Measurements from ENCODE around the gene NOP16.

NOP16 gene

DNA sequence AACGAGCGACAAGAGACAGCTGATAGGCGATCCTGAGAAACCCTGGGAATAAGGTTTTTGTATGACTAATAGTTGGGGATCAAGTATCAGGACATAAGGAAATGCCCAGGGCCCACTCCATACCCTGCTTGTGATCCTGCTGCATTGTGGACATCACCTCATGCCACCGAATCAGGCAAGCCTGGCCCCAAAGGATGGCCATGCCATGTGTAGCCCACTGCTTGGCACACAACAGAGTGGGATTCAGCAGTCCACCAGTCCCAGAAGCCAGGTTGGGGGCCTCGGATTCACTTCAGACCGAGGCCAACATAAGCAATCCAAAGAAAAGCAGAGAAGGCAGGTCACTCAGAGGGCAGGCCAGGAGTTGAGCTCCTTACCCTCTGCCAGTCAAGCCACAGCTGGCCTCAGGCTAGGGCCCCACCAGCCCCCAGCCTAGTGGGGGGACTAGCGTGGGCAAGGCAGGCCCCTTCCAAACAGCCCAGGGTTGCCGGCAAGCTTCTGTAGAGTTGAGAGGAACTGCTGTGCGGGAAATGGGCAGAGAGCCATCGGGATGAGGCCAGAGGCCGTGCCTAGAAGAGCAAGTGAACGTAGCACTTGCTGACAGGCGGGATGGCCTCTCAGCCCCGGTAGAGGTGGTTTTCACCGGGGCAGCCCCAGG, 5.0 kb downstream of the NOP16 start:
- DNase-seq: no peak
- Histone ChIP-seq H2BK120ac (ENCODE audit: low read depth, low read length) (no peak overlapping the region), H3K4me2 (ENCODE audit: low read length) (no peak overlapping the region), H3K4me3 (ENCODE audit: low read length) (no peak overlapping the region), H3K79me1 (ENCODE audit: low read length) (peaks cover 13% of the 10 kb centered on the region), H2AK5ac (ENCODE audit: low read length) (no peak overlapping the region), H3K27ac (ENCODE audit: low read depth, low read length) (no peak overlapping the region), H4K8ac (ENCODE audit: low read depth, low read length) (no peak overlapping the region), H2BK15ac (replicated peaks; ENCODE audit: low read depth) (no peak overlapping the region), H3K79me2 (ENCODE audit: control insufficient read depth, insufficient read depth, low read length) (peaks cover 20% of the 10 kb centered on the region), H2BK5ac (ENCODE audit: low read length) (no peak overlapping the region), H4K5ac (ENCODE audit: low read length) (no peak overlapping the region), H3K4me1 (ENCODE audit: control insufficient read depth, low read depth, low read length) (peaks cover 2% of the 10 kb centered on the region), H3K4ac (ENCODE audit: low read depth, low read length) (no peak overlapping the region), H3K9ac (ENCODE audit: low read length) (no peak overlapping the region), H3K18ac (ENCODE audit: low read length) (no peak overlapping the region), H3K27me3 (ENCODE audit: insufficient read depth, low read length, poor library complexity) (no peaks in the 10 kb centered on the region), H3K23ac (ENCODE audit: low read length) (no peak overlapping the region), H3K56ac (ENCODE audit: low read length) (no peak overlapping the region), H3K36me3 (ENCODE audit: control insufficient read depth, insufficient read depth, low read length) (peaks cover 13% of the 10 kb centered on the region)
- no CpG with 5 or more reads among the region's 15 CpGs for WGBS (ENCODE audit: extremely low coverage, insufficient coverage, low lambda C conversion rate)

DNA sequence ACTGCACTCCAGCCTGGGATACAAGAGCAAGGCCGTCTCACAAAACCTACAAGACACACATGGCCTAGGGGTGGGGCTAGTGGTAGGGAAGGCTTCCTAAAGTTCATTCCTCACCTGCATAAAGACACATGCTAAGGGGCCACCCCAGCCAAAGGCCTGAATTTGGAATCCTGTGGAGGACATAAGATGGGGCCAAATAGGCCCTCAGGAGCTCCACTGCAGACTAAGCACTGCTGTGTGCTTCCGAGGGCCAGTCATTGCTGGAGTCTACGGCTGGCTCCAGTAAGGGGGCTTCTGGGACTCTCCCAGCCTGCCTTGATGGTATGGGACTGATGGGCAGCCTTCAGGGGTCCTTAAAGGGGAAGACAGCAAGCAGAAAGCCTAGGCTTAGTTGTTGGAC, 5.7 kb downstream of the NOP16 start:
- Histone ChIP-seq H3K18ac (ENCODE audit: low read length) (no peak overlapping the region), H3K27ac (ENCODE audit: low read depth, low read length) (no peak overlapping the region), H2BK15ac (replicated peaks; ENCODE audit: low read depth) (no peak overlapping the region), H3K56ac (ENCODE audit: low read length) (no peak overlapping the region), H3K79me1 (ENCODE audit: low read length) (peaks cover 9% of the 10 kb centered on the region), H3K27me3 (ENCODE audit: insufficient read depth, low read length, poor library complexity) (no peaks in the 10 kb centered on the region), H3K23ac (ENCODE audit: low read length) (no peak overlapping the region), H3K9ac (ENCODE audit: low read length) (no peak overlapping the region), H3K4me1 (ENCODE audit: control insufficient read depth, low read depth, low read length) (peaks cover 2% of the 10 kb centered on the region), H3K4me3 (ENCODE audit: low read length) (no peak overlapping the region), H2BK120ac (ENCODE audit: low read depth, low read length) (no peak overlapping the region), H3K79me2 (ENCODE audit: control insufficient read depth, insufficient read depth, low read length) (peaks cover 14% of the 10 kb centered on the region), H3K4ac (ENCODE audit: low read depth, low read length) (no peak overlapping the region), H4K5ac (ENCODE audit: low read length) (no peak overlapping the region), H2AK5ac (ENCODE audit: low read length) (no peak overlapping the region), H2BK5ac (ENCODE audit: low read length) (no peak overlapping the region), H3K4me2 (ENCODE audit: low read length) (no peak overlapping the region), H4K8ac (ENCODE audit: low read depth, low read length) (no peak overlapping the region), H3K36me3 (ENCODE audit: control insufficient read depth, insufficient read depth, low read length) (peaks cover 13% of the 10 kb centered on the region)
- no CpG with 5 or more reads among the region's 3 CpGs for WGBS (ENCODE audit: extremely low coverage, insufficient coverage, low lambda C conversion rate)
- no peak for DNase-seq

DNA sequence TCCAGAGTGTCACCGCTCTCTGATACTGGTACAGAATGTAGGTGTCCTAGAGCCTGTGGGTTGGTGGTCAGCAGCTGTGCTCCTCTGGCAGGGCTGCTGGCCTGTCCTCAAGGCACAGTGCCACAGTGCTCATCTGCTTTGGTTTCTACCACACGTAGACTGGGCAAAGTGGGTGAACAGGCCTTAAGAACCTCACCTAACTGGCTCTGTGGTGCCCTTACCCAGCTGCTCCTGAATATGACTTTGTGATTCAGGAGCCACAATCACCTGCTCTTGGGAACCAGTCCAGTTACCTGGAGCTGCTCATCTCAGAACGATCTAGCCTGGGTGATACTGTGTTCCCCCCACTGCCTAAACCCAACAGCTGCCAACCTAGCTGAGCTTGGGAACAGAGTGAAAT, 6.4 kb downstream of the NOP16 start:
- no peak overlapping the region for H3K27ac ChIP-seq (ENCODE audit: low read depth, low read length)
- H3K18ac ChIP-seq (ENCODE audit: low read length): no peak overlapping the region
- H3K4me2 ChIP-seq (ENCODE audit: low read length): no peak overlapping the region
- H3K36me3 ChIP-seq (ENCODE audit: control insufficient read depth, insufficient read depth, low read length): peaks cover 13% of the 10 kb centered on the region
- H4K8ac ChIP-seq (ENCODE audit: low read depth, low read length): no peak overlapping the region
- no peak overlapping the region for H3K4me3 ChIP-seq (ENCODE audit: low read length)
- no peak overlapping the region for H2BK15ac ChIP-seq (replicated peaks; ENCODE audit: low read depth)
- H3K27me3 ChIP-seq (ENCODE audit: insufficient read depth, low read length, poor library complexity): no peaks in the 10 kb centered on the region
- H3K79me1 ChIP-seq (ENCODE audit: low read length): peaks cover 9% of the 10 kb centered on the region
- no peak overlapping the region for H2BK5ac ChIP-seq (ENCODE audit: low read length)
- H3K56ac ChIP-seq (ENCODE audit: low read length): no peak overlapping the region
- no peak overlapping the region for H4K5ac ChIP-seq (ENCODE audit: low read length)
- no peaks in the 10 kb centered on the region for H3K4me1 ChIP-seq (ENCODE audit: control insufficient read depth, low read depth, low read length)
- no peak overlapping the region for H2BK120ac ChIP-seq (ENCODE audit: low read depth, low read length)
- no peak for DNase-seq
- no peak overlapping the region for H2AK5ac ChIP-seq (ENCODE audit: low read length)
- no peak overlapping the region for H3K9ac ChIP-seq (ENCODE audit: low read length)
- no peak overlapping the region for H3K4ac ChIP-seq (ENCODE audit: low read depth, low read length)
- WGBS (ENCODE audit: extremely low coverage, insufficient coverage, low lambda C conversion rate): no CpG with 5 or more reads among the region's 3 CpGs
- peaks cover 6% of the 10 kb centered on the region for H3K79me2 ChIP-seq (ENCODE audit: control insufficient read depth, insufficient read depth, low read length)
- H3K23ac ChIP-seq (ENCODE audit: low read length): no peak overlapping the region

DNA sequence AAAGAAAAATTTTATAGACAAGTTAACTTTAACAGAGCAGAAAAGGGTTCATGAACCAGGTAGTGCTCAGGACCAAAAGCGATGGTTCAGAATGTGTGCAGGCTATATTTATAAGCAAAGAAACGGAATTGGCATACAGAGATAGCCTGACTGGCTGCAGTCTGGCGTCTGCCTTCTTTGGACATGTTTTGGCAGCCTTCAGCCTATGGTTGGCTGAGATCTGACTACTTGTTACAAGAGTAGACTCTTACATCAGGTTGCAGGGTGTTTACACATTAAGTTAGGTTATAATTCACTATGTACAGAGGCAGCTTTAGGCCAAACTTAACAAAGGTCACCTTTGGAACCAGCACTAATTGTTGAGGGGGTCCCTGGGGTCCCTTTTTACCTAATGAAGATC, 7.0 kb downstream of the NOP16 start:
- H3K9ac ChIP-seq (ENCODE audit: low read length): no peak overlapping the region
- no peak overlapping the region for H3K4ac ChIP-seq (ENCODE audit: low read depth, low read length)
- H3K18ac ChIP-seq (ENCODE audit: low read length): no peak overlapping the region
- H4K8ac ChIP-seq (ENCODE audit: low read depth, low read length): no peak overlapping the region
- peaks cover 10% of the 10 kb centered on the region for H3K36me3 ChIP-seq (ENCODE audit: control insufficient read depth, insufficient read depth, low read length)
- no peak overlapping the region for H2AK5ac ChIP-seq (ENCODE audit: low read length)
- H3K4me2 ChIP-seq (ENCODE audit: low read length): no peak overlapping the region
- no peaks in the 10 kb centered on the region for H3K4me1 ChIP-seq (ENCODE audit: control insufficient read depth, low read depth, low read length)
- DNase-seq: no peak
- H4K5ac ChIP-seq (ENCODE audit: low read length): no peak overlapping the region
- H3K23ac ChIP-seq (ENCODE audit: low read length): no peak overlapping the region
- no peak overlapping the region for H3K27ac ChIP-seq (ENCODE audit: low read depth, low read length)
- peaks cover 5% of the 10 kb centered on the region for H3K79me1 ChIP-seq (ENCODE audit: low read length)
- no peak overlapping the region for H3K4me3 ChIP-seq (ENCODE audit: low read length)
- H2BK5ac ChIP-seq (ENCODE audit: low read length): no peak overlapping the region
- WGBS (ENCODE audit: extremely low coverage, insufficient coverage, low lambda C conversion rate): no CpG with 5 or more reads among the region's 3 CpGs
- H3K27me3 ChIP-seq (ENCODE audit: insufficient read depth, low read length, poor library complexity): no peaks in the 10 kb centered on the region
- H3K56ac ChIP-seq (ENCODE audit: low read length): no peak overlapping the region
- no peak overlapping the region for H2BK15ac ChIP-seq (replicated peaks; ENCODE audit: low read depth)
- no peak overlapping the region for H2BK120ac ChIP-seq (ENCODE audit: low read depth, low read length)
- H3K79me2 ChIP-seq (ENCODE audit: control insufficient read depth, insufficient read depth, low read length): peaks cover under 1% of the 10 kb centered on the region

DNA sequence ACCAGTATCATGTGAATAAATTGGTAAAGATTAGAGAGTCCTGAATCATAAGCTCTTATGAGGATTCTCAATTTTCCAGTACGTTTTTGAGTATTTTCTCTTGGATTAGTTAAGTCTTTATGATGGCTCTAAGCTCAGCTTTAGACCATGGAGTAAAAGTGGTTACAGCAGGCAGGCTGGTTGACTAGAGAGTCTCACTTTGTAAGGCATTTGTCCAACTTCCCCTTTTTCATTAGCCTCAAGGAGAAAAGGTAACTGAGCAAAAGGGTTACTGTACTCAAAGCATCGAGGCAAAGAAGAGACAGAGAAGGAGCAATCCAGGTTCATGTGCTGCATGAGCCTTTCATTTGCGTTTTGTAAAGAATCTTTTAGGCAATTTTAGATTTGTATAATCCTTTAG, 8.5 kb downstream of the NOP16 start:
- no peak overlapping the region for H4K8ac ChIP-seq (ENCODE audit: low read depth, low read length)
- no peak overlapping the region for H3K4ac ChIP-seq (ENCODE audit: low read depth, low read length)
- no peaks in the 10 kb centered on the region for H3K79me1 ChIP-seq (ENCODE audit: low read length)
- H3K18ac ChIP-seq (ENCODE audit: low read length): no peak overlapping the region
- H3K56ac ChIP-seq (ENCODE audit: low read length): no peak overlapping the region
- H3K36me3 ChIP-seq (ENCODE audit: control insufficient read depth, insufficient read depth, low read length): peaks cover 10% of the 10 kb centered on the region
- H2AK5ac ChIP-seq (ENCODE audit: low read length): no peak overlapping the region
- no peak overlapping the region for H4K5ac ChIP-seq (ENCODE audit: low read length)
- no peak overlapping the region for H3K27ac ChIP-seq (ENCODE audit: low read depth, low read length)
- no CpG with 5 or more reads among the region's 3 CpGs for WGBS (ENCODE audit: extremely low coverage, insufficient coverage, low lambda C conversion rate)
- H3K79me2 ChIP-seq (ENCODE audit: control insufficient read depth, insufficient read depth, low read length): no peaks in the 10 kb centered on the region
- no peak for DNase-seq
- H3K4me3 ChIP-seq (ENCODE audit: low read length): no peak overlapping the region
- H2BK5ac ChIP-seq (ENCODE audit: low read length): no peak overlapping the region
- H3K4me1 ChIP-seq (ENCODE audit: control insufficient read depth, low read depth, low read length): no peaks in the 10 kb centered on the region
- H3K4me2 ChIP-seq (ENCODE audit: low read length): no peak overlapping the region
- no peaks in the 10 kb centered on the region for H3K27me3 ChIP-seq (ENCODE audit: insufficient read depth, low read length, poor library complexity)
- H3K9ac ChIP-seq (ENCODE audit: low read length): no peak overlapping the region
- H2BK15ac ChIP-seq (replicated peaks; ENCODE audit: low read depth): no peak overlapping the region
- no peak overlapping the region for H3K23ac ChIP-seq (ENCODE audit: low read length)
- H2BK120ac ChIP-seq (ENCODE audit: low read depth, low read length): no peak overlapping the region

Measured in mesendoderm (in vitro differentiated cells).